Effector CD8-positive, alpha-beta T cell (primary cell): ENCODE data around the gene TBXAS1.

Experiments used
- DNase-seq: peaks from one replicate; lab custom pipeline; 2025; lab: John Stamatoyannopoulos, UW

The TBXAS1 gene

GRCh38 chr7:139854803-139855497, 25.9 kb downstream of the TBXAS1 start:
- no peak for DNase-seq

DNA sequence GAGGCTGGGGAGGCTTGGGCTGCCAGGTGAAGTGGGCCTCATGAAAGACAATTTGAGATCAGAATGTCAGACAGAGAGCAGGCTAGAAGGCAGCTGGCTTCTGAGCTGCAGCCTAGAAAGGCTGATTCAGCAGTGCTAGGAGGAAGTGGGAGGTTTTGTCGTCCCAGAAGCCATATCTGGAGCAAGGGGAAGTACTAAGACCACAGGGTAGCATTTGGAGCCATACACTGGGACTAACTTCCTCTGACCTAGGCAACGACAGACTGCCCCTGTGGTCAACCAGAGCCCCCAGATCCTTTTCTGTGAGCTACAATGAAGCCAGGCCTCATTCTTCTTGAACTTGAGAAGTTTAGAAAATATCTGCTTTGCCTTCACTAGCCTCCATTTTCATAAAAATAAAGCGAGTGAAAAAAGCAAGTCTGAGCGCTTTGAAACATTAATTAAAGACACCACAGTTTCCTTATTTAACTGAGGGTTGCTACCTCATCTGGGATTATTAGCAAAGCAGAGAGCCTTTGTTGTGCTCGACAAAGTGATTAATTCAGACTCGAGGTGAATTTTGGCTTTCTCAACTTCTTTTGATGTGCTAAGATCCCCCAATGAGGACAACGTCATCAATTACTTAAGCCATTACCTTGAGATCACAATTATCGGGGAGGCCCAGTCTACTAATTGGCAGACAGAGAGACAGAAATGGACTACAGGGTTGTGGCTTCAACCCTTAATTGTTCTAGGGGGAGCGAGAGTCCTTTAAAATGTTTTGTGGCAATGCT, 26.6 kb downstream of the TBXAS1 start:
- no peak for DNase-seq

DNA sequence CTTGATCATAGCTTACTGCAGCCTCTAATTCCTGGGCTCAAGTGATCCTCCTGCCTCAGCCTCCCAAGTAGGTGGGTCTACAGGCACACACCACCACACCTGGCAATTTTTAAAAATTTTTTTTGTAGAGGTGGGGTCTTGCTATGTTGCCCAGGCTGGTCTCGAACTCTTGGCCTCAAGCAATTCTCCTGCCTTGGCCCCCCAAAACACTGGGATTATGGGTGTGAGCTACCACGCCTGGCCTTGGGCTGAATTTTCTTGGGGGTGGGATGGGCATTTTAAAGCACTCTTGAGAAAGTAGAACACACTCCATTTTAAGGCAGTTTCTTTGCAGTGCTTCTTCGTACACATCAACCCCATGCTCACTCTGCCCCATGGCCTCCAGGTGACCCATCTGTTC, 28.7 kb downstream of the TBXAS1 start:
- DNase-seq: no peak

- no peak for DNase-seq
Measured at GRCh38 chr7:139860090-139860775, 31.2 kb downstream of the TBXAS1 start.

DNA sequence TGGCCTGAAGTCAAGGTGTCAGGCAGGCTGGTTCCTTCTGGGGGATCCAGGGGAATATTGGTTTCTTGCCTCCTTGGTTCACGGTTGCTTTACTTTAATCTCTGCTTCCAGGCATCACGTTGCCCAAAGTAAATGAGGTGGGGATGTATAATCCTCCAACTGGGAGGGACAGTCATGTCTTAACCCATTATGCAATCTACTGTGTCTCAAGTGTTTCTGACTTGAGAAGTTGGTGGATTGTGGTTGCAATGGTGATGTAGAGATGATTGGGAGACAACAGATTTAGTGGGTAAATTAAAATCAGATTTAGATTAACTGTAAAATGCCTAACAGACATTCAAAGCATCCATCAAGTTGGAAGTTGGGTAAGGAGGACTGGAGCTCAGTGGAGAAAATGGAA, 32.7 kb downstream of the TBXAS1 start:
- no peak for DNase-seq

GRCh38 chr7:139866047-139866837, 37.2 kb downstream of the TBXAS1 start:
- DNase-seq: no peak

- no peak for DNase-seq
Measured at GRCh38 chr7:139867847-139868246, 38.8 kb downstream of the TBXAS1 start.

- no peak for DNase-seq
Measured at GRCh38 chr7:139869886-139870285, 40.8 kb downstream of the TBXAS1 start.

DNA sequence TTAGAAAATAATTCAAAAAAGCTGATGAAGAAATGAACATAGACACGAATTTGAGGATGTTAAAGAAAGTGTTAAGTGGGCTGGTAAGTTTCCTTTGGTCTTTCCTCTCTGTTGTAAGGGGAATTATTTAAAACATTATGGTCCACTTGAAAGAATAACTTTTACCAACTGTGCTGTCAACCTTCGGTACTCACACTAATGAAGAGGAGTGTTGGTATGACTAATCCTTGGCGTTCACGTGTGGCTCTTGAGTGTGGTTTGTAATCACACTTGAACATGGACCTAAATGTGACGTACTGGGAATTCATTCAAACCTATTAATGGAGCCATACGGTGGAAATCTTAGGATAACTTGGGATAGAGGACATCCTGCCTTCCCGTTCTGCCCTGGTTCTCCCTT, 41.3 kb downstream of the TBXAS1 start:
- no peak for DNase-seq

DNA sequence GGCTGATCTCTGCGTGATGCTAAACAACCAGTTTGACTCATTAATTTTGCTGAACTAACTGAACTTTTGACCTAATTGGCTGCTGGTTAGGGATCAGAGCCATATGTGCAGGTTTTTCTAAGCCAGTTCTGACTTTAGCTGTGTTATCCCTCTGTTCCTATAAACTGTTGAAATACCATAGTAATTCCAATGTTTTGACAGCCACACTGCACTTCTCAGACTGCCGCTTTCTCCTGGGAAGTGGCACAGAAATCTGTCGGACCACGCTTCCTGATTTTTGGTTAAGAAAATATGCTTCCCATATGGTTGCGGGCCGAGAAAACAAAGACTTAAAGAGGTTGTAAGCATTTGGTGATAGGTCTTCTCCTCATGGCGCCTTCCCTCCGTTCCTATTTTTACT, 42.3 kb downstream of the TBXAS1 start:
- no peak for DNase-seq

DNA sequence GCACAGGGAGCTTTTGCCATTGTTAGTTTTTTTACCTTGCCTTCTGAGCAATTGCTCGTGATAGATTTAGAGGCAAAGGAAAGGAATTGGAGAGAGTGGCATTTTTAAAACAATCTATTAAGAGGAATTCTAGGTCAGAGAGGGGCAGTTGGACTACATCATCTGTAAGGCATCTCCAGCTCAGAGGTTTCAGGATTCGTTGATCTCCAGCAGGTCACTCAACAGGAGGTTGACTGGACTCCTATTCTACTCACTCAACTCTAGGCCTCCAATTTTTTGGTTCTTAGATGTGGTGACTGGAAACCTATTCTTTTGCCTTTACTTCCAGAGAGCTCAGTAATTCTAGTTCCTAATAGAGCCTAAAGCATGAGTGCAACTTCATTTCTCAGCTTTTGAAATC, 42.8 kb downstream of the TBXAS1 start:
- DNase-seq: no peak

DNA sequence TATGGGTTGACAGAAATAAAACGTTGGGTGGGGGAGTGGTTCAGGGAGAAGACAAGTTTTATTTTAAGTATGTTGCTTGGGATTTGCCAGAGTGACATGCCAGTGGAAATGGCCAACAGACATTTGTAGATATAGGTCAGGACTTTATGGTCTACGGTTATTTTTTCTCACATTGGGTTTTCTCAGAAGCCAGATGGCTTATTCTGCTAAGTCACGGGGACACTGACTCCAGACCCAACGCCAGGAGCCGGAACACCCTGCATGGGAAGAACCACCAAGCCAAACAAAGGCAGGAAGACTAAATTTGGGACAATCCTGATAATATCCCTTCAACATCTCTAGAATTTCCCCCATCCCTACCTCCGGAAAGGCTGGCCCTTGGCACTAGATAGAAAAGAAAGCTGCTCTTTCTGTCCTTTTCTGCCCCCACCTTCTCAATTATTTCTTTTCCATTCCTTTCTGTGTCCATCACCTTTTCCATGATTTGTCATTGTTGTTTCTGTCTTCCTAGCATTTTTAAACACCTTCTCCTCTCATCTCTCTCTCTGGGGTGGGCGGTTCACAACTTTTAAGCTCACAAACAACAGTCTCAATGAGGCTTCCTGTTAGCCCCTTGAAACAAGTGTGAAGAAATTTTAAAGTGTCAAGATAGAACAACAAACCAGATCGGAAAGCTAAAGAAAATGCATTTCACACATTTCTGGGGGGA, 44.7 kb downstream of the TBXAS1 start:
- no peak for DNase-seq

- no peak for DNase-seq
Measured at GRCh38 chr7:139874302-139874629, 45.2 kb downstream of the TBXAS1 start.

DNA sequence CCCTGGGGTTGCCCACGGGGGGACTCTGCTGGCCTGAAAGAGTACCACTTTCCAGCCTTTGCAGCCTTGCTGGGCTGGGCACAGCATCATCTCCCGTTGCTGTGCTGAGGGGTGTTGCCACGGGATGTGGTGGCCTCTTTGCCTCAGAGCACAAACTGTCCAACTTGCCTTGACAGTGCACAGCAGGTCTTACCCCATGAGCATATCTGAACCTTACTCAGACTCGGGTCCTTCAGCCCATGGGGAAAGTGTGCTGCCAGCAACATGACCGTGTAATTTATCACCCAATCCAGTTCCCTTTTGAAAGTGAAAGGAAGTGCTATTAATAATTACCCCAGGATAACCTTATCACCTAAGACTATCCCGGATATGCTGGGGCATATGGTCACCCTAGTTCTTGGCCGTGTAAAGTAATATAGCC, 46.8 kb downstream of the TBXAS1 start:
- no peak for DNase-seq

GRCh38 chr7:139876622-139877283, 47.7 kb downstream of the TBXAS1 start:
- DNase-seq: no peak

GRCh38 chr7:139883814-139884213, 54.8 kb downstream of the TBXAS1 start:
- DNase-seq: no peak

- DNase-seq: no peak
Measured at GRCh38 chr7:139884441-139884840, 55.4 kb downstream of the TBXAS1 start.

- no peak for DNase-seq
Measured at GRCh38 chr7:139885511-139885910, 56.4 kb downstream of the TBXAS1 start.

DNA sequence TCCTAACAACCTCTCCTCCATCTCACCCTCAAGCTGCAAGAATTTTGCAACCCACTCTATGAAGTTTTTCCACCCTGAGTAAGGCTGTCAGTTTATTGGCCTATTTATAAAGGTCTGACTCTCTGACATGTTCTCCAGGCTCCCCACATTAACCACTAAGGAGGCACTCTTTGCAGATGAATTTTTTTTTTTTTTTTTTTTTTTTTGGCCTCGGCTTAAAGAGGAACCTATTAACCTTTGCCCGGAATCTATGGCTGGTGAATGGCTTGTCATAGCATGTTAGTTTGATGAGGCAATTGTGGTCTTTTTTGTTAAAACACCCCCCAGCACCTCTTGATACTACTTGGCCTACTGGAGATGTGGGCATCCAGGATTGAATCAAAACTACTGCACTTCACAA, 57.1 kb downstream of the TBXAS1 start:
- DNase-seq: no peak

GRCh38 chr7:139886899-139887298, 57.8 kb downstream of the TBXAS1 start:
- no peak for DNase-seq

DNA sequence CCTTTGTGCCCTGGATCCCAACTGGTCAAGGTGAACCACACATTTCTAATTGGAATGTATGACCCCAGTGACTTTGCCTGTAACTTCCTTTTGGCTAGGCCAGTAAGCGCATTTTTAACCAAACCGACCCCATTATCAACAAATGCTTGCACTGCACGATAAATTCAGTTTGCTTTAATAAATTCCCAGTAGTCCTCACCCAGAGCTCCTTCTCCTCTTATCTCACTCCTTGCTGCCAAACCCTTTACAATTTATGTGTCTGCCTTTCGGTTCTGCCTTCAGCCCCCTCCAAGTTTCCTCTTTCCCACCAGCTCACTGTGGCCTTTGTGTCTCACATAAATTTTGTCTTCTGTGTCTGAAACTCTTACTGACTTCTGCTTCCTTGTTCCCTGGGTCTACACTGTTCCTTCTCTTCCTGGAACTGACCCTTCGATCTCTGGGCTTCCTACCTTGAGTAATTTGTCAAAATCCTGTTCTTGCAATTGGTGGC, 59.0 kb downstream of the TBXAS1 start:
- no peak for DNase-seq
